ENCODE measurements around the gene NGF.
A peak's percentile ranks its signal among the peaks of the same experiment; 100 is the strongest.

Gene NGF

DNA sequence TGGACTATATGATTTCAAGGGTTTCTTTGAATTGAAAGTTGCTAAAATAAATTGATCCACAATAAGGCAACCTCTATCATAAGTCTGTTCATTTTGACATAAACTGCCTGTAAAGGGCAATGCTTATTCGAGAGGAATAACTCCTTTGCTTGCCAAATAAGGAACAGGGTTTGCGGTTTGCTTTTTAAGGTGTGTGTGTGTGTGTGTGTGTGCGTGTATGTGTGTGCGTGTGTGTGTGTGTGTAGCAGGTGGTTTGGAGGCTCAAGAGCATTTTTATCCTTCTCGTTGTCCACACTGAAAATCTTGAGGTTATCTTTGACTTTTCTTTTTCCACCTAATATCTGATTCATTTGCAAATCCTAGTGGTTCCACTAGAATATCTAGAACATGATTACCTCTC lies 13.1 kb upstream of the NGF start:
- no peak for DNase-seq (ENCODE audit: low read depth)
- TF ChIP-seq, protein P1, sequence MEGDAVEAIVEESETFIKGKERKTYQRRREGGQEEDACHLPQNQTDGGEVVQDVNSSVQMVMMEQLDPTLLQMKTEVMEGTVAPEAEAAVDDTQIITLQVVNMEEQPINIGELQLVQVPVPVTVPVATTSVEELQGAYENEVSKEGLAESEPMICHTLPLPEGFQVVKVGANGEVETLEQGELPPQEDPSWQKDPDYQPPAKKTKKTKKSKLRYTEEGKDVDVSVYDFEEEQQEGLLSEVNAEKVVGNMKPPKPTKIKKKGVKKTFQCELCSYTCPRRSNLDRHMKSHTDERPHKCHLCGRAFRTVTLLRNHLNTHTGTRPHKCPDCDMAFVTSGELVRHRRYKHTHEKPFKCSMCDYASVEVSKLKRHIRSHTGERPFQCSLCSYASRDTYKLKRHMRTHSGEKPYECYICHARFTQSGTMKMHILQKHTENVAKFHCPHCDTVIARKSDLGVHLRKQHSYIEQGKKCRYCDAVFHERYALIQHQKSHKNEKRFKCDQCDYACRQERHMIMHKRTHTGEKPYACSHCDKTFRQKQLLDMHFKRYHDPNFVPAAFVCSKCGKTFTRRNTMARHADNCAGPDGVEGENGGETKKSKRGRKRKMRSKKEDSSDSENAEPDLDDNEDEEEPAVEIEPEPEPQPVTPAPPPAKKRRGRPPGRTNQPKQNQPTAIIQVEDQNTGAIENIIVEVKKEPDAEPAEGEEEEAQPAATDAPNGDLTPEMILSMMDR (conservative IDR thresholded peaks at IDR 0.05; ENCODE audit: control insufficient read depth, insufficient read depth, low read depth, low read length): no peak
- H3K4me3 ChIP-seq (ENCODE audit: control insufficient read depth, low read depth, low read length): no peak overlapping the region

DNA sequence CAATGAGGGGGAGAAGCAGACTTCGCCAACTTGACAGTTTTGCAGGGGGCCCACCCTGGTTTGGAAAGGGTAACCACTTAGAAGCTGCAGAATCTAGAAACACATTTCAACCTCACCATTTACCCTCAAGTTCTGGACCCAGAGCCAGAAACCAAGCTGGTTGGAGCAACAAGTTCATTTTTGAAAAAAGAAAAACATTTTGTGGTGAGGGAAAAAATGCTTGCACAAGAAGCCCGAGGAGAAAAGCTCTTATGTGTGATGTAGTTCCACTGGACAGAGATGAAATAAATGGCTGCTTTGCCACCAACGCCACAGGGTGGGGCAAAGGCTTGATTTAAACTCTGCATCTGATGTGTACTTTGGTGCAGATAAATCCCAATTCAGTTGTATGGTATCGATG lies 10.6 kb upstream of the NGF start:
- no peak overlapping the region for H3K4me3 ChIP-seq (ENCODE audit: control insufficient read depth, low read depth, low read length)
- TF ChIP-seq, protein P1 (conservative IDR thresholded peaks at IDR 0.05; ENCODE audit: control insufficient read depth, insufficient read depth, low read depth, low read length): no peak

DNA sequence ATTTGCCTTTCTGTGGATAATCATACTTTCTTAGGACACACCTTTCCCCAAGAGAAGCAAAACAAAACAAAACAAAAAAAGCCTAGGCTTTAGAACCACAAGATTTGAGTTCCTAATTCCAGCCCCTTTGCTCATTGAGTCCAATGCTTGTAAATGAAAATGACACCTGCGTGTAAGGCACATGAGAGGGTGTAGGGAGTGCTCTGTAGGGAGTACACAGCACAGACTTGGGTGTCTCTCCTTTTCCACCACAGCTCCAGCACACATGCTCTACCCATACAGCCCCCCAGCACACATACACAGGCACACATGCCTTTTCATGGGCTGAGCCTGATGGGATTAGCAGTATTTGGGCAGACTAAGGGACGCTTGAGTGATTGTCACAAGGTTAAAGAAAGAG lies 9.2 kb upstream of the NGF start:
- TF ChIP-seq, protein P1 (conservative IDR thresholded peaks at IDR 0.05; ENCODE audit: control insufficient read depth, insufficient read depth, low read depth, low read length): no peak
- no peak overlapping the region for H3K4me3 ChIP-seq (ENCODE audit: control insufficient read depth, low read depth, low read length)
- DNase-seq (ENCODE audit: low read depth): no peak

More for the DNA sequence above, 10.6 kb upstream of the NGF start:
- DNase-seq (ENCODE audit: low read depth): no peak

DNA sequence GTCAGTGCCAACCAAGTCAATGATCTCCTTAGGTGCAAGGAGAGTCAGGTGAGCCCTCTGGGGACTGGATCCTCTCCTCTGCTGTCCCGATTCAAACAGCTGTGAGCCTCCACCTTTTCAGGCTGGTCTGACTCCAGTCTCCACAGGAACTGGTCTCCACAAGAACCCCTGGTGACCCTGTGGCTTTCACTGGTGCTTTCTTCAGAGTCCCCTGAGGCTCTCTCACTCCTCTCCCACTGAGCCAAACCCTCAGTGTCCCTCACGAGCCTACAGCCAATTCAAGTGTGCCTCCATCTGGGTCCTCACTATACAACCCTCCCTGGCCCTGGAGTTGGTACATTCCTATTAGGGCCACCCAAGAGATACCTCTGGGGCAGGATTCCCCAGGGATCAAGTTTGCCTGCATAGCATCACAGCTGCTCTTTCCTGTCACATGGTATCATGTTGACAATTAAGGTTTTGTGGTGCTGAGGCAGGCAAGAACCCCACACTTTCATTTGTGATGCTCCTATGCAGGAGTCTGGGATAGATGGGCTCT lies 5.2 kb upstream of the NGF start:
- DNase-seq (ENCODE audit: low read depth): no peak
- TF ChIP-seq, protein P1 (conservative IDR thresholded peaks at IDR 0.05; ENCODE audit: control insufficient read depth, insufficient read depth, low read depth, low read length): no peak
- no peak overlapping the region for H3K4me3 ChIP-seq (ENCODE audit: control insufficient read depth, low read depth, low read length)

DNA sequence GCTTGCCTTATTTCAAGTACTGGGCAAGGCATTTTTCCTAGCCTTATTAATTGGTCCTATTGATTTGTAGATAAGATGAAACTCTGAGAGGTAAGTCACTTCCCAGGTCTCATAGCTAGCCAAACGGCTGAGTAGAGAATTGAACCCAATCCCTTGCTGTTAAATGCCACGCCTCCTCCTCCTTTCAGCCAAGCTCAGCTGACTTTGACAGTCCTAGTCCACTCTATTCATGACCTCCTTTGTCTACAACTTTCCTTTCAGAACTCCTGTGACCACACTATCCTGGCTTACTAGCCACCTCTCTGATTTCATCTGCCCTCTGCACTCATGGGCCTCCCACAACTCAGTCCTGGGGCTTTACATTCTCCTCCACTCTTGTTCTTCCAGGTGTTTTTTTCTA lies 3.9 kb upstream of the NGF start:
- no peak overlapping the region for H3K4me3 ChIP-seq (ENCODE audit: control insufficient read depth, low read depth, low read length)
- DNase-seq (ENCODE audit: low read depth): no peak
- TF ChIP-seq, protein P1 (conservative IDR thresholded peaks at IDR 0.05; ENCODE audit: control insufficient read depth, insufficient read depth, low read depth, low read length): no peak

DNA sequence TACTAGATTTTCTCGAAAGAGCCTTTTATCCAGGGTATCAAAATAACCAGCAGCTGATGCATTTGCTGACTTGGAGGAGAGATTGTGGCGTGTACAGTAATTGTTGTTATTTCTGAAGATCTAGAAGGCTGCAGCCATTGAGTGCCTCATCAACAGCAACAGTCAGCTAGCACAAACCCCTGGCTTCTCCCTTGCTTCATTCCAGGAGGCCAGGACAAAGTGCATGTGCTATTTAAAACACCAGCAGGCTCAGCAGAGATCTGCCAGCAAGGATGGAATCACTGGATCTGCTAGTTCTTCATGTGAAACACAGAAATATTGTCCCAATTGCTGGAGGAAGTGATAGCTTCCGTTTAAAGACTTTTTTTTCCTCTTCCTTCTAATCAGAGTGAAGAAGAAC lies 2.8 kb upstream of the NGF start:
- H3K4me3 ChIP-seq (ENCODE audit: control insufficient read depth, low read depth, low read length): no peak overlapping the region
- TF ChIP-seq, protein P1 (conservative IDR thresholded peaks at IDR 0.05; ENCODE audit: control insufficient read depth, insufficient read depth, low read depth, low read length): no peak
- no peak for DNase-seq (ENCODE audit: low read depth)

DNA sequence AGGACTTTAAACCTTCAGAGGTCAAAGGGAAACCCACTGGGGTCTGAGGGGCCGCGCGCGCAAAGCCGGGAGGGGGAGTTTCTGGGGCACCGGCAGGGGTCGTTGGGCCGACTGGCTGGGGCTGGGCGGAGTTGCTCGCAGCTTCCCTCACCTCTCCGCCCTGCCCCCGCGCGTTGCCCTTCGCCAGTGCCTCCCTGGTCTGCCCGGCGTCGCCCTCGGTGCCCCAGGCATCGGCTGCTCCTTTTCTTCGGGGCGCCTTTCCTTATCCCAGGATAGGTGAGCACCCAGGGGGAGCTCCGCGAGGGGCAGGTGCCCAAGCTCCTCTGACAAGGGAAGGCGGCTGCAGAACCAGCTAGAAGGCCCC lies 390 bp upstream of the NGF start:
- H3K4me3 ChIP-seq (ENCODE audit: control insufficient read depth, low read depth, low read length): peak overlapping the region; percentile 76

More for the DNA sequence above, 390 bp upstream of the NGF start:
- TF ChIP-seq, protein P1 (conservative IDR thresholded peaks at IDR 0.05; ENCODE audit: control insufficient read depth, insufficient read depth, low read depth, low read length): no peak
- DNase-seq (ENCODE audit: low read depth): no peak
